ENCODE data around the gene SPTBN5. TPM values are rescaled to one million over a fixed set of nuclear protein-coding genes. Genes with fewer than 3 reads are reported as not detected.

Gene SPTBN5
- 0.04 TPM for polyA plus RNA-seq (2012; ENCODE audit: missing spikeins)

- TF ChIP-seq POLR2AphosphoS5 (IDR thresholded peaks at IDR 0.05; ENCODE audit: low read depth, low read length) (no peak), POLR2A (IDR thresholded peaks at IDR 0.05; ENCODE audit: low read depth, low read length) (no peak), TAF1 (IDR thresholded peaks at IDR 0.05; ENCODE audit: borderline replicate concordance, low read depth, low read length) (no peak)
- DNase-seq (ENCODE audit: insufficient read length), result no peak
- FAIRE-seq, result no peak
Measured at GRCh38 chr15:41893422-41894250, at the start of gene SPTBN5. SPTBN5 (minus strand) TSS chr15:41894053; CDS start chr15:41893497, 556 bp downstream.

- no peak for FAIRE-seq
- DNase-seq (ENCODE audit: insufficient read length), result no peak
- TF ChIP-seq TAF1 (IDR thresholded peaks at IDR 0.05; ENCODE audit: borderline replicate concordance, low read depth, low read length) (no peak), POLR2AphosphoS5 (IDR thresholded peaks at IDR 0.05; ENCODE audit: low read depth, low read length) (no peak), POLR2A (IDR thresholded peaks at IDR 0.05; ENCODE audit: low read depth, low read length) (0 out of 2 replicates have a peak, but pooled peaks have one; percentile 18)
Measured at GRCh38 chr15:41942886-41943285, 49.0 kb upstream of the SPTBN5 start.

- no peak for FAIRE-seq
- TF ChIP-seq POLR2AphosphoS5 (IDR thresholded peaks at IDR 0.05; ENCODE audit: low read depth, low read length) (peak; percentile 53), POLR2A (IDR thresholded peaks at IDR 0.05; ENCODE audit: low read depth, low read length) (peak; percentile 26; the same call in 1 of the 2 replicates), TAF1 (IDR thresholded peaks at IDR 0.05; ENCODE audit: borderline replicate concordance, low read depth, low read length) (no peak)
- no peak for DNase-seq (ENCODE audit: insufficient read length)
Measured at GRCh38 chr15:41941644-41942415, 48.0 kb upstream of the SPTBN5 start.

- DNase-seq (ENCODE audit: insufficient read length) (no peak), FAIRE-seq (no peak)
- TF ChIP-seq POLR2A (IDR thresholded peaks at IDR 0.05; ENCODE audit: low read depth, low read length), result no peak
- TF ChIP-seq POLR2AphosphoS5 (IDR thresholded peaks at IDR 0.05; ENCODE audit: low read depth, low read length), result no peak
- no peak for TF ChIP-seq TAF1 (IDR thresholded peaks at IDR 0.05; ENCODE audit: borderline replicate concordance, low read depth, low read length)
Measured at GRCh38 chr15:41940441-41940857, 46.6 kb upstream of the SPTBN5 start.

GRCh38 chr15:41939986-41940385, 46.1 kb upstream of the SPTBN5 start:
- FAIRE-seq (no peak), DNase-seq (ENCODE audit: insufficient read length) (no peak)
- TF ChIP-seq TAF1 (IDR thresholded peaks at IDR 0.05; ENCODE audit: borderline replicate concordance, low read depth, low read length), result no peak

GRCh38 chr15:41937568-41937923, 43.7 kb upstream of the SPTBN5 start:
- no peak for DNase-seq (ENCODE audit: insufficient read length)
- no peak for FAIRE-seq
- TF ChIP-seq POLR2AphosphoS5 (IDR thresholded peaks at IDR 0.05; ENCODE audit: low read depth, low read length) (no peak), POLR2A (IDR thresholded peaks at IDR 0.05; ENCODE audit: low read depth, low read length) (no peak), TAF1 (IDR thresholded peaks at IDR 0.05; ENCODE audit: borderline replicate concordance, low read depth, low read length) (no peak)

- TF ChIP-seq TAF1 (IDR thresholded peaks at IDR 0.05; ENCODE audit: borderline replicate concordance, low read depth, low read length) (no peak), POLR2AphosphoS5 (IDR thresholded peaks at IDR 0.05; ENCODE audit: low read depth, low read length) (peak; percentile 71)
- no peak for DNase-seq (ENCODE audit: insufficient read length)
- no peak for FAIRE-seq
Measured at GRCh38 chr15:41936649-41937567, 43.1 kb upstream of the SPTBN5 start.

- FAIRE-seq, result peak; percentile 44
- DNase-seq (ENCODE audit: insufficient read length), result no peak
- TF ChIP-seq POLR2AphosphoS5 (IDR thresholded peaks at IDR 0.05; ENCODE audit: low read depth, low read length) (no peak), TAF1 (IDR thresholded peaks at IDR 0.05; ENCODE audit: borderline replicate concordance, low read depth, low read length) (no peak), POLR2A (IDR thresholded peaks at IDR 0.05; ENCODE audit: low read depth, low read length) (no peak)
Measured at GRCh38 chr15:41936155-41936554, 42.3 kb upstream of the SPTBN5 start.

GRCh38 chr15:41935566-41936020, 41.7 kb upstream of the SPTBN5 start:
- no peak for DNase-seq (ENCODE audit: insufficient read length)
- no peak for TF ChIP-seq POLR2A (IDR thresholded peaks at IDR 0.05; ENCODE audit: low read depth, low read length)
- FAIRE-seq, result peak; percentile 76

GRCh38 chr15:41934843-41935242, 41.0 kb upstream of the SPTBN5 start:
- peak; percentile 48 for FAIRE-seq
- no peak for TF ChIP-seq TAF1 (IDR thresholded peaks at IDR 0.05; ENCODE audit: borderline replicate concordance, low read depth, low read length)
- no peak; the same call in 1 of the 2 replicates for TF ChIP-seq POLR2AphosphoS5 (IDR thresholded peaks at IDR 0.05; ENCODE audit: low read depth, low read length)
- TF ChIP-seq POLR2A (IDR thresholded peaks at IDR 0.05; ENCODE audit: low read depth, low read length), result 0 out of 2 replicates have a peak, but pooled peaks have one; percentile 48
- no peak for DNase-seq (ENCODE audit: insufficient read length)

- FAIRE-seq, result no peak
- DNase-seq (ENCODE audit: insufficient read length), result no peak
- TF ChIP-seq POLR2AphosphoS5 (IDR thresholded peaks at IDR 0.05; ENCODE audit: low read depth, low read length) (peak; percentile 43; the same call in 1 of the 2 replicates), TAF1 (IDR thresholded peaks at IDR 0.05; ENCODE audit: borderline replicate concordance, low read depth, low read length) (no peak), POLR2A (IDR thresholded peaks at IDR 0.05; ENCODE audit: low read depth, low read length) (peak; percentile 17; the same call in 1 of the 2 replicates)
Measured at GRCh38 chr15:41933771-41934170, 39.9 kb upstream of the SPTBN5 start.
